OCI-LY1 (cell line): ENCODE measurements around the gene NECAB2.
A peak's percentile ranks its signal among the peaks of the same experiment; 100 is the strongest.

Experiments used
- H2AFZ ChIP-seq: fragments of 200-600 bp; sonication (generic), shearing (Covaris generic); 2 replicates; pipeline ENCODE4 v1.6.0; 2014; ENCODE audit warnings: antibody characterized with exemption, mild to moderate bottlenecking, low read length
- H3F3A ChIP-seq: fragments of 200-600 bp; sonication (generic), shearing (Covaris generic); 2 replicates; pipeline ENCODE4 v1.6.0; 2014; ENCODE audit warnings: mild to moderate bottlenecking, antibody characterized with exemption, low read length, moderate library complexity; ENCODE audit not compliant: insufficient read depth
- H3K27ac ChIP-seq: fragments of 200-600 bp; sonication (generic); 2 replicates; pipeline ENCODE4 v1.5.1; 2014; ENCODE audit warnings: low read length, mixed run types, mild to moderate bottlenecking, low read depth; ENCODE audit not compliant: poor library complexity, severe bottlenecking
- H3K27me3 ChIP-seq: fragments of 200-600 bp; sonication (generic); 2 replicates; pipeline ENCODE4 v1.6.0; 2014; ENCODE audit warnings: antibody characterized with exemption, mild to moderate bottlenecking, low read length, moderate library complexity; ENCODE audit not compliant: insufficient read depth
- H3K36me3 ChIP-seq: fragments of 200-600 bp; sonication (generic); 2 replicates; pipeline ENCODE4 v1.6.1; 2014; ENCODE audit warnings: mild to moderate bottlenecking, antibody characterized with exemption, low read length, moderate library complexity, mixed read lengths; ENCODE audit not compliant: insufficient read depth
- H3K4me1 ChIP-seq: fragments of 200-600 bp; sonication (generic); 2 replicates; pipeline ENCODE4 v1.5.1; 2014; ENCODE audit warnings: mild to moderate bottlenecking, low read length, moderate library complexity; ENCODE audit not compliant: insufficient read depth, severe bottlenecking
- H3K4me2 ChIP-seq: fragments of 200-600 bp; sonication (generic), shearing (Covaris generic); 2 replicates; pipeline ENCODE4 v1.6.1; 2014; ENCODE audit warnings: low read length
- H3K4me3 ChIP-seq: fragments of 200-600 bp; sonication (generic); 2 replicates; pipeline ENCODE4 v1.5.1; 2014; ENCODE audit warnings: low read length, low read depth, mild to moderate bottlenecking, mixed read lengths; ENCODE audit not compliant: poor library complexity, severe bottlenecking
- H3K79me2 ChIP-seq: fragments of 200-600 bp; shearing (Covaris generic); 2 replicates; pipeline ENCODE4 v1.6.1; 2016; ENCODE audit warnings: mixed run types, low read length, mixed read lengths; ENCODE audit not compliant: insufficient read depth
- H3K9ac ChIP-seq: fragments of 200-600 bp; sonication (generic), shearing (Covaris generic); 2 replicates; pipeline ENCODE4 v1.6.1; 2014; ENCODE audit warnings: mild to moderate bottlenecking, low read length, mixed read lengths
- H3K9me2 ChIP-seq: fragments of 200-600 bp; sonication (generic), shearing (Covaris generic); 2 replicates; pipeline ENCODE4 v1.6.1; 2014; ENCODE audit warnings: low read depth, mild to moderate bottlenecking, low read length, mixed read lengths
- H3K9me3 ChIP-seq: fragments of 200-600 bp; shearing (Covaris generic); 2 replicates; pipeline ENCODE4 v1.6.1; 2014; ENCODE audit warnings: low read length, mixed read lengths
- H4K20me1 ChIP-seq: fragments of 200-600 bp; sonication (generic), shearing (Covaris generic); 2 replicates; pipeline ENCODE4 v1.6.0; 2016; ENCODE audit warnings: mild to moderate bottlenecking, low read length; ENCODE audit not compliant: insufficient read depth
- EZH2 ChIP-seq: fragments of 200-600 bp; sonication (generic), shearing (Covaris generic); IDR thresholded peaks from 2 replicates; pipeline ENCODE4 v1.8.0; 2017; ENCODE audit warnings: borderline replicate concordance, mixed run types, mild to moderate bottlenecking, antibody characterized with exemption, low read length, moderate library complexity, mixed read lengths
- TF ChIP-seq, protein P1 (sequence below): fragments of 200-600 bp; sonication (generic), shearing (Covaris generic); IDR thresholded peaks from 2 replicates; pipeline ENCODE4 v1.5.1; 2017; ENCODE audit warnings: mild to moderate bottlenecking, antibody characterized with exemption, low read length, moderate library complexity, mixed read lengths

Gene NECAB2

DNA sequence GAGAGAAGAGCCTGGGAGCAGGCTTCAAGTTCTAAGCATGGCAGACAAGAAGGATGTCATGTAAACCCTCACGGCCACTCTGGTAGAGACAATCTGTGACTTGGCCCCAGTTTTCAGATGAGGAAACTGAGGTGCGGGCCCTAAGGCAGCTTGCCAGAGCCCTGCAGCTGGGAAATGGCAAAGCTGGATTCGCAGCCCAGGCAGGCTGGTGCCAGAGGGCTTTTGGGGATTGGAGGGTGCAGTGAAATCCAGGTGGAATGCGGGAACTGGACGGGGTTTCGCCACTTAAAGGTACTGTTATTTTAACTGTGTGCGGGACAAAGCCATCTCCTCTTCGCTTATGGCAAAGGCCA lies 15.5 kb upstream of the NECAB2 start:
- H3K27ac ChIP-seq, result no peak overlapping the region
- no peaks in the 10 kb centered on the region for H3K27me3 ChIP-seq
- H4K20me1 ChIP-seq, result no peaks in the 10 kb centered on the region
- H3K79me2 ChIP-seq, result no peaks in the 10 kb centered on the region
- peak overlapping the region; percentile 44; the same call in 1 of the 2 replicates for H3K4me2 ChIP-seq
- H3K9ac ChIP-seq, result no peak overlapping the region
- H3K4me1 ChIP-seq, result peaks cover 3% of the 10 kb centered on the region
- H3K36me3 ChIP-seq, result no peaks in the 10 kb centered on the region
- no peak for TF ChIP-seq EZH2
- TF ChIP-seq, protein P1, sequence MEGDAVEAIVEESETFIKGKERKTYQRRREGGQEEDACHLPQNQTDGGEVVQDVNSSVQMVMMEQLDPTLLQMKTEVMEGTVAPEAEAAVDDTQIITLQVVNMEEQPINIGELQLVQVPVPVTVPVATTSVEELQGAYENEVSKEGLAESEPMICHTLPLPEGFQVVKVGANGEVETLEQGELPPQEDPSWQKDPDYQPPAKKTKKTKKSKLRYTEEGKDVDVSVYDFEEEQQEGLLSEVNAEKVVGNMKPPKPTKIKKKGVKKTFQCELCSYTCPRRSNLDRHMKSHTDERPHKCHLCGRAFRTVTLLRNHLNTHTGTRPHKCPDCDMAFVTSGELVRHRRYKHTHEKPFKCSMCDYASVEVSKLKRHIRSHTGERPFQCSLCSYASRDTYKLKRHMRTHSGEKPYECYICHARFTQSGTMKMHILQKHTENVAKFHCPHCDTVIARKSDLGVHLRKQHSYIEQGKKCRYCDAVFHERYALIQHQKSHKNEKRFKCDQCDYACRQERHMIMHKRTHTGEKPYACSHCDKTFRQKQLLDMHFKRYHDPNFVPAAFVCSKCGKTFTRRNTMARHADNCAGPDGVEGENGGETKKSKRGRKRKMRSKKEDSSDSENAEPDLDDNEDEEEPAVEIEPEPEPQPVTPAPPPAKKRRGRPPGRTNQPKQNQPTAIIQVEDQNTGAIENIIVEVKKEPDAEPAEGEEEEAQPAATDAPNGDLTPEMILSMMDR, result no peak
- no peaks in the 10 kb centered on the region for H3K9me2 ChIP-seq
- no peaks in the 10 kb centered on the region for H3F3A ChIP-seq
- H3K9me3 ChIP-seq, result no peaks in the 10 kb centered on the region
- no peak overlapping the region for H2AFZ ChIP-seq
- no peak overlapping the region for H3K4me3 ChIP-seq

DNA sequence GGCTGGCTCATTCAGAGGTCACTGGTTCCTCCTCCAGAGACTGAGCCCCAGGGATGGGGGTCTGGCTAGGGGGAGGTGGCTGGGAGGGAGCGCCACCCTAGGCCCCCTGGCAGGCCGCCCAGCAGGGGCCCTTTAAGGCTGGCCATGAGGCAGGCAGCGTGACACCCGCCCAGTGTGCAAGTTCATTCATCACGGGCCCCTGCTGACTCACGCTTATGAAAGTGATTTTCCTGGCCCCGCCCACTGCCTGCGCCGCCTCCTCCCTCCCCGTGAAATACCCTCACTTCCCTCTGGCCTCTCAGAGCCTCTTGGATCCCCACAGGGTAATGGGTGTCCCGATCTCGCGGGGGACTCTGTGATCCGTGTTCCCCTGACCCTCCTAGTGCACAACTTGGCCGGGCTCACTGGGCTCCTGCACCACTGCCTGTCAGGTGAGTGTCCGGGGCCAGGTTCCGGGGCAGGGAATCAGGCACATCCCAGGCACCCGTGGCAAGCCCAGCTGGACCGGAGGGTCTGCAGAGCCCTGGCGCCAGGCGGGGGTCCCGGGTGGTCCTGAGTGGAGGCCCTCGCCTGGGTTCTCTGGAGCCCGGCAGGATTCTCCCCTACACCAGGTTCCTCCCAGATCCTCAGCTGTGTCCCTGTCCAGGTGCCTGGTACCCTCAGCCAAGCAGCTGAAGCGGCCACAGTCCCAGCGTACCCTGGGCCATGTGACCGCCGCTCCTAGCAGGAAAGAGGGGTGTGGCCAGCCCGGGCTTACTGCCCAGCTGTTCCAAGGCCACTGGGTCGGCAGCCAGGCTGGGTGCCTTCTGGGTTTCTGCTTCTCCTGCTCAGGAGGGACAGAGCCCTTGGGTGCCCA lies 14.9 kb upstream of the NECAB2 start, which contains the start of gene OSGIN1:
Gene OSGIN1, plus strand, starts transcription at position 301 of the 856 bp plus-strand sequence. CDS start 4,432 bp downstream, outside the sequence.
- TF ChIP-seq EZH2, result no peak
- TF ChIP-seq, protein P1, result no peak
- no peak within 1 kb of the TSS for H3K27ac ChIP-seq
- H3K4me2 ChIP-seq, result peak within 1 kb of the TSS; percentile 44; the same call in 1 of the 2 replicates
- peaks cover 3% of the 10 kb centered on the region for H3K4me1 ChIP-seq
- H3K9ac ChIP-seq, result no peak within 1 kb of the TSS
- no peaks in the 10 kb centered on the region for H3K9me3 ChIP-seq
- H3K27me3 ChIP-seq, result no peaks in the 10 kb centered on the region
- no peaks in the 10 kb centered on the region for H3K79me2 ChIP-seq
- peak within 1 kb of the TSS; percentile 28 for H3K4me3 ChIP-seq
- no peak within 1 kb of the TSS for H2AFZ ChIP-seq
- no peaks in the 10 kb centered on the region for H4K20me1 ChIP-seq
- H3K9me2 ChIP-seq, result no peaks in the 10 kb centered on the region
- no peaks in the 10 kb centered on the region for H3F3A ChIP-seq
- no peaks in the 10 kb centered on the region for H3K36me3 ChIP-seq

DNA sequence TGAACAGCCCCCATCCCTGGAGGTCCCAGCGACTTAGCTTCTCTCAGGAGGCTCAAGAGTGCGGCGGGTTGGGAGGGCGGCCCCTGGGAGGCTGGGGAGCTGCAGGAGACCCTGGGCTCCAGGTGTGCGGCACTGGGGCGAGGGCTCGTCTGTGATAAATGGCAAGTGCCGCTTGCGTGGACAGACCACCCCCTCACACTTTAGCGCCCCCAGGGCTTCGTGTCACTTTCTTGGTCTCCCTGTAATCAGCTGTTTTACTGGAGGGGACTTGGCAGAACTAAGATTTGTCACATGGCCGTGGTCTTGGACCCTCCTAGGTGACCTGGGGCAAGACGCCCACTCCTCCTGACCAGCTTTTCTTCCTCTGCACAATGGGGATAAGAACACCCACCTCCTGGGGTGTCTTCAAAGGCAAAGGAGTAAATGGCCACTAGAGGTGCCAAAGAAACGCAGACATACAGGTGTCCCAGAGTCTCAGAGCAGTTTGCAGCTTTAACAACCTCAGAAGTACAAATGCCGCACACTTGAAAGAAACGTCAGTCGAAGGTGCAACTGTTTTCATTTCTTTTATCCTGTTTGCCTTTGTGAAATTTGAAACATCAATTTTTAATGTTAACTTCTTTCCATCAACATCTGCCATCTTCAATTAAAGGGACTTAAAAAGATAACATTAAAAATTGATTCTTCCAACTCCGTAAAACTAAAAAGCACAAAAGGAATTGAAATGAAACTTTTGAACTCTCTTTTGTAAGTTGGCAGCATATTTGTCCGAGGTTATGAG lies 14.1 kb upstream of the NECAB2 start:
- Histone ChIP-seq H3K36me3 (no peaks in the 10 kb centered on the region), H3K9me2 (no peaks in the 10 kb centered on the region), H3K9me3 (no peaks in the 10 kb centered on the region), H3K4me1 (peaks cover 3% of the 10 kb centered on the region), H3K27me3 (no peaks in the 10 kb centered on the region), H3K9ac (no peak overlapping the region), H3K4me3 (no peak overlapping the region), H4K20me1 (no peaks in the 10 kb centered on the region), H3K27ac (no peak overlapping the region), H3K79me2 (no peaks in the 10 kb centered on the region), H3K4me2 (no peak overlapping the region), H3F3A (no peaks in the 10 kb centered on the region), H2AFZ (no peak overlapping the region)
- TF ChIP-seq, protein P1, result peak; percentile 56; the same call in 1 of the 2 replicates
- no peak for TF ChIP-seq EZH2
